Glutamatergic neuron (in vitro differentiated cells): ENCODE measurements around the gene BAG3. TPM values are rescaled to one million over a fixed set of nuclear protein-coding genes. Genes with fewer than 3 reads are reported as not detected.
A peak's percentile ranks its signal among the peaks of the same experiment; 100 is the strongest.

Experiments used
- DNase-seq: peaks from one replicate; pipeline ENCODE4 v3.0.0; 2022
- H3K27ac Mint-ChIP-seq: one replicate; pipeline ENCODE4 v1.8.0; 2020; ENCODE audit warnings: mild to moderate bottlenecking, mixed read lengths, inconsistent platforms; ENCODE audit not compliant: unreplicated experiment
- H3K27me3 Mint-ChIP-seq: one replicate; pipeline ENCODE4 v1.8.0; 2020; ENCODE audit warnings: mild to moderate bottlenecking, moderate library complexity, mixed read lengths, inconsistent platforms; ENCODE audit not compliant: unreplicated experiment
- H3K36me3 Mint-ChIP-seq: one replicate; pipeline ENCODE4 v1.8.0; 2020; ENCODE audit warnings: mild to moderate bottlenecking, mixed read lengths, inconsistent platforms; ENCODE audit not compliant: unreplicated experiment
- H3K4me1 Mint-ChIP-seq: one replicate; pipeline ENCODE4 v1.8.0; 2020; ENCODE audit warnings: mild to moderate bottlenecking, low read depth, mixed read lengths, inconsistent platforms; ENCODE audit not compliant: unreplicated experiment
- H3K4me3 Mint-ChIP-seq: one replicate; pipeline ENCODE4 v1.8.0; 2020; ENCODE audit warnings: mild to moderate bottlenecking, mixed read lengths, inconsistent platforms; ENCODE audit not compliant: unreplicated experiment
- H3K9me3 Mint-ChIP-seq: one replicate; pipeline ENCODE4 v1.8.0; 2020; ENCODE audit warnings: mild to moderate bottlenecking, moderate library complexity, mixed read lengths, inconsistent platforms; ENCODE audit not compliant: unreplicated experiment
- total RNA-seq: library from RNA; stranded (reverse); fragmentation: NEBNext Ultra II Directional; extraction: Animal tissue kit (Norgen Biotek cat#: 25700); gene quantifications from one replicate; pipeline ENCODE4 v1.2.1, GENCODE V29; 2021; ENCODE audit not compliant: unreplicated experiment
- TF ChIP-seq, protein P1 (sequence below): fragments of 200-600 bp; sonication (generic); IDR thresholded peaks from one replicate; pipeline ENCODE4 v1.5.0; 2021; ENCODE audit not compliant: partially characterized antibody, unreplicated experiment

Gene BAG3
- total RNA-seq, 1 donor from 2014 or later: 15.7 TPM

- Mint-ChIP-seq H3K9me3 (peaks cover 10% of the 10 kb centered on the region), H3K4me3 (no peak overlapping the region), H3K27ac (no peak overlapping the region), H3K27me3 (peaks cover 15% of the 10 kb centered on the region), H3K36me3 (no peaks in the 10 kb centered on the region), H3K4me1 (peaks cover 26% of the 10 kb centered on the region)
- TF ChIP-seq, protein P1, sequence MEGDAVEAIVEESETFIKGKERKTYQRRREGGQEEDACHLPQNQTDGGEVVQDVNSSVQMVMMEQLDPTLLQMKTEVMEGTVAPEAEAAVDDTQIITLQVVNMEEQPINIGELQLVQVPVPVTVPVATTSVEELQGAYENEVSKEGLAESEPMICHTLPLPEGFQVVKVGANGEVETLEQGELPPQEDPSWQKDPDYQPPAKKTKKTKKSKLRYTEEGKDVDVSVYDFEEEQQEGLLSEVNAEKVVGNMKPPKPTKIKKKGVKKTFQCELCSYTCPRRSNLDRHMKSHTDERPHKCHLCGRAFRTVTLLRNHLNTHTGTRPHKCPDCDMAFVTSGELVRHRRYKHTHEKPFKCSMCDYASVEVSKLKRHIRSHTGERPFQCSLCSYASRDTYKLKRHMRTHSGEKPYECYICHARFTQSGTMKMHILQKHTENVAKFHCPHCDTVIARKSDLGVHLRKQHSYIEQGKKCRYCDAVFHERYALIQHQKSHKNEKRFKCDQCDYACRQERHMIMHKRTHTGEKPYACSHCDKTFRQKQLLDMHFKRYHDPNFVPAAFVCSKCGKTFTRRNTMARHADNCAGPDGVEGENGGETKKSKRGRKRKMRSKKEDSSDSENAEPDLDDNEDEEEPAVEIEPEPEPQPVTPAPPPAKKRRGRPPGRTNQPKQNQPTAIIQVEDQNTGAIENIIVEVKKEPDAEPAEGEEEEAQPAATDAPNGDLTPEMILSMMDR: no peak
- DNase-seq: no peak
Observed at GRCh38 chr10:119665901-119666708, 14.9 kb downstream of the BAG3 start.

- peak overlapping the region; percentile 12 for H3K27ac Mint-ChIP-seq
- peaks cover 15% of the 10 kb centered on the region for H3K27me3 Mint-ChIP-seq
- TF ChIP-seq, protein P1: no peak
- peaks cover 26% of the 10 kb centered on the region for H3K4me1 Mint-ChIP-seq
- H3K9me3 Mint-ChIP-seq: peaks cover 10% of the 10 kb centered on the region
- H3K4me3 Mint-ChIP-seq: no peak overlapping the region
- no peaks in the 10 kb centered on the region for H3K36me3 Mint-ChIP-seq
- no peak for DNase-seq
Observed at GRCh38 chr10:119666709-119667004, 15.5 kb downstream of the BAG3 start.

GRCh38 chr10:119667562-119668328 lies 16.6 kb downstream of the BAG3 start:
- peak overlapping the region; percentile 80 for H3K27ac Mint-ChIP-seq
- peaks cover 11% of the 10 kb centered on the region for H3K9me3 Mint-ChIP-seq
- H3K4me3 Mint-ChIP-seq: peak overlapping the region; percentile 63
- H3K36me3 Mint-ChIP-seq: no peaks in the 10 kb centered on the region
- peak; percentile 55 for DNase-seq
- peaks cover 26% of the 10 kb centered on the region for H3K4me1 Mint-ChIP-seq
- H3K27me3 Mint-ChIP-seq: peaks cover 15% of the 10 kb centered on the region
- TF ChIP-seq, protein P1: no peak

- Mint-ChIP-seq H3K4me1 (peaks cover 31% of the 10 kb centered on the region), H3K36me3 (no peaks in the 10 kb centered on the region)
Observed at GRCh38 chr10:119668461-119668860, 17.3 kb downstream of the BAG3 start.

More at GRCh38 chr10:119668461-119668860, 17.3 kb downstream of the BAG3 start:
- Mint-ChIP-seq H3K27me3 (peaks cover 20% of the 10 kb centered on the region), H3K27ac (peak overlapping the region; percentile 80), H3K4me3 (peak overlapping the region; percentile 63), H3K9me3 (peaks cover 12% of the 10 kb centered on the region)
- TF ChIP-seq, protein P1: no peak
- DNase-seq: no peak
